NCI-H146 (cell line): ENCODE results near the gene MPHOSPH8.
"Not testable (repeated sequence)": the region's sequence is repeated elsewhere in the genome, so short reads cannot be mapped to it uniquely, and the experiment has no call there.

ENCODE experiments used
- DNase-seq: peaks from one replicate; lab custom pipeline; 2025; lab: John Stamatoyannopoulos, UW

The MPHOSPH8 gene

GRCh38 chr13:19634256-19634740 is 839 bp downstream of the MPHOSPH8 start:
- DNase-seq, result peak; percentile 29

- not testable (repeated sequence) for DNase-seq
Measured at GRCh38 chr13:19635926-19636325, 2.5 kb downstream of the MPHOSPH8 start.

GRCh38 chr13:19643652-19644051 is 10.2 kb downstream of the MPHOSPH8 start:
- DNase-seq, result no peak

GRCh38 chr13:19645000-19645399 is 11.5 kb downstream of the MPHOSPH8 start:
- DNase-seq, result no peak

GRCh38 chr13:19646063-19646462 is 12.6 kb downstream of the MPHOSPH8 start:
- DNase-seq, result no peak

- DNase-seq, result no peak
Measured at GRCh38 chr13:19650742-19651141, 17.3 kb downstream of the MPHOSPH8 start.

GRCh38 chr13:19657872-19658591 is 24.6 kb downstream of the MPHOSPH8 start:
- DNase-seq, result no peak

- no peak for DNase-seq
Measured at GRCh38 chr13:19658831-19659230, 25.4 kb downstream of the MPHOSPH8 start.

GRCh38 chr13:19661126-19661525 is 27.7 kb downstream of the MPHOSPH8 start:
- DNase-seq, result no peak

- no peak for DNase-seq
Measured at GRCh38 chr13:19661561-19661960, 28.1 kb downstream of the MPHOSPH8 start.

- DNase-seq, result no peak
Measured at GRCh38 chr13:19663416-19663979, 30.0 kb downstream of the MPHOSPH8 start.

- DNase-seq, result no peak
Measured at GRCh38 chr13:19664481-19665230, 31.2 kb downstream of the MPHOSPH8 start.

- no peak for DNase-seq
Measured at GRCh38 chr13:19665427-19665859, 32.0 kb downstream of the MPHOSPH8 start.

GRCh38 chr13:19668778-19669177 is 35.3 kb downstream of the MPHOSPH8 start:
- no peak for DNase-seq

GRCh38 chr13:19670147-19670546 is 36.7 kb downstream of the MPHOSPH8 start:
- no peak for DNase-seq

- DNase-seq, result no peak
Measured at GRCh38 chr13:19672990-19673389, 39.5 kb downstream of the MPHOSPH8 start.

- DNase-seq, result no peak
Measured at GRCh38 chr13:19673473-19674430, 40.3 kb downstream of the MPHOSPH8 start.

- no peak for DNase-seq
Measured at GRCh38 chr13:19674898-19675297, 41.4 kb downstream of the MPHOSPH8 start.

GRCh38 chr13:19676168-19676567 is 42.7 kb downstream of the MPHOSPH8 start:
- DNase-seq, result no peak

GRCh38 chr13:19680751-19681150 is 47.3 kb downstream of the MPHOSPH8 start:
- DNase-seq, result no peak

GRCh38 chr13:19681517-19681916 is 48.1 kb downstream of the MPHOSPH8 start:
- no peak for DNase-seq

GRCh38 chr13:19685034-19685433 is 51.6 kb downstream of the MPHOSPH8 start:
- no peak for DNase-seq
